PC-9 (cell line): Measurements from ENCODE around the gene ARF3. TPM values are rescaled to one million over a fixed set of nuclear protein-coding genes. Genes with fewer than 3 reads are reported as not detected.

Experiments
- BruUV-seq: library from RNA; stranded (reverse); fragments of 400-500 nt; replicated peaks from 2 replicates; lab custom pipeline; 2021; lab: Mats Ljungman, UMichigan
- CTCF ChIA-PET: fragments of 300-600 bp; sonication (Branson Sonifier 250); formaldehyde crosslinking; loops from one replicate; lab custom pipeline; 2022; ENCODE audit warnings: antibody characterized with exemption; lab: Charles Lee
- POLR2A ChIA-PET: fragments of 300-600 bp; sonication (Branson Sonifier 250); formaldehyde crosslinking; loops from one replicate; lab custom pipeline; 2022; ENCODE audit warnings: antibody characterized with exemption; ENCODE audit not compliant: unreplicated experiment; lab: Charles Lee
- DNase-seq, 2 experiments: peaks; one replicate each; pipeline versions ENCODE4 v3.0.0 to v3.0.0-alpha.2; 2015 to 2022; ENCODE audit warnings: mixed read lengths in 1 of 2
- H2AFZ ChIP-seq: fragments of 200-600 bp; sonication (generic); 2 replicates; pipeline ENCODE4 v1.8.1; 2017; ENCODE audit warnings: antibody characterized with exemption
- H3F3A ChIP-seq: fragments of 200-600 bp; sonication (generic); 2 replicates; pipeline ENCODE4 v1.8.1; 2017; ENCODE audit warnings: antibody characterized with exemption, mild to moderate bottlenecking, low read depth; ENCODE audit not compliant: insufficient read depth
- H3K27ac ChIP-seq: fragments of 200-600 bp; sonication (generic); 2 replicates; pipeline ENCODE4 v1.6.1; 2016; ENCODE audit warnings: mixed run types
- H3K27me3 ChIP-seq: fragments of 200-600 bp; sonication (generic); 2 replicates; pipeline ENCODE4 v1.6.1; 2016; ENCODE audit warnings: low read depth, mixed run types; ENCODE audit not compliant: insufficient read depth
- H3K36me3 ChIP-seq: fragments of 200-600 bp; sonication (generic); 2 replicates; pipeline ENCODE4 v1.6.1; 2016; ENCODE audit warnings: low read depth, mixed run types
- H3K4me1 ChIP-seq: fragments of 200-600 bp; sonication (generic); replicated peaks from 2 replicates; pipeline ENCODE4 v1.6.1; 2016; ENCODE audit warnings: mixed run types; ENCODE audit not compliant: insufficient read depth
- H3K4me2 ChIP-seq: fragments of 200-600 bp; sonication (generic); 2 replicates; pipeline ENCODE4 v1.6.1; 2017; ENCODE audit warnings: mixed run types
- H3K4me3 ChIP-seq: fragments of 200-600 bp; sonication (generic); 2 replicates; pipeline ENCODE4 v1.6.1; 2016; ENCODE audit warnings: mixed run types
- H3K79me2 ChIP-seq: fragments of 200-600 bp; sonication (generic); 2 replicates; pipeline ENCODE4 v1.6.1; 2017; ENCODE audit warnings: low read depth, mixed run types
- H3K9me2 ChIP-seq: fragments of 200-600 bp; sonication (generic); 2 replicates; pipeline ENCODE4 v1.8.1; 2017; ENCODE audit warnings: mild to moderate bottlenecking; ENCODE audit not compliant: insufficient read depth
- H3K9me3 ChIP-seq: fragments of 200-600 bp; sonication (generic); 2 replicates; pipeline ENCODE4 v1.8.1; 2016; ENCODE audit warnings: low read depth; ENCODE audit not compliant: insufficient read depth
- H4K20me1 ChIP-seq: fragments of 200-600 bp; sonication (generic); 2 replicates; pipeline ENCODE4 v1.8.1; 2017; ENCODE audit not compliant: insufficient read depth
- EZH2 ChIP-seq: fragments of 200-600 bp; sonication (generic); IDR thresholded peaks from 2 replicates; pipeline ENCODE4 v1.8.0; 2017; ENCODE audit warnings: antibody characterized with exemption, low read depth
- intact Hi-C: fragments of 100-400 bp; cut with micrococcal nuclease; formaldehyde crosslinking; loops from one replicate; pipeline ENCODE4 v1.10.0; 2022; ENCODE audit not compliant: unreplicated experiment
- total RNA-seq: library from RNA; stranded (reverse); gene quantifications from 2 replicates; pipeline ENCODE4 v1.2.3, GENCODE V29; 2021
- TF ChIP-seq, protein P1 (sequence below): fragments of 200-600 bp; sonication (generic); conservative IDR thresholded peaks from 2 replicates; pipeline ENCODE4 v1.6.1; 2017; ENCODE audit warnings: mixed run types, antibody characterized with exemption, mild to moderate bottlenecking, moderate library complexity

ARF3 gene
- total RNA-seq, 1 experiment from 2014 or later: 205 TPM

DNA sequence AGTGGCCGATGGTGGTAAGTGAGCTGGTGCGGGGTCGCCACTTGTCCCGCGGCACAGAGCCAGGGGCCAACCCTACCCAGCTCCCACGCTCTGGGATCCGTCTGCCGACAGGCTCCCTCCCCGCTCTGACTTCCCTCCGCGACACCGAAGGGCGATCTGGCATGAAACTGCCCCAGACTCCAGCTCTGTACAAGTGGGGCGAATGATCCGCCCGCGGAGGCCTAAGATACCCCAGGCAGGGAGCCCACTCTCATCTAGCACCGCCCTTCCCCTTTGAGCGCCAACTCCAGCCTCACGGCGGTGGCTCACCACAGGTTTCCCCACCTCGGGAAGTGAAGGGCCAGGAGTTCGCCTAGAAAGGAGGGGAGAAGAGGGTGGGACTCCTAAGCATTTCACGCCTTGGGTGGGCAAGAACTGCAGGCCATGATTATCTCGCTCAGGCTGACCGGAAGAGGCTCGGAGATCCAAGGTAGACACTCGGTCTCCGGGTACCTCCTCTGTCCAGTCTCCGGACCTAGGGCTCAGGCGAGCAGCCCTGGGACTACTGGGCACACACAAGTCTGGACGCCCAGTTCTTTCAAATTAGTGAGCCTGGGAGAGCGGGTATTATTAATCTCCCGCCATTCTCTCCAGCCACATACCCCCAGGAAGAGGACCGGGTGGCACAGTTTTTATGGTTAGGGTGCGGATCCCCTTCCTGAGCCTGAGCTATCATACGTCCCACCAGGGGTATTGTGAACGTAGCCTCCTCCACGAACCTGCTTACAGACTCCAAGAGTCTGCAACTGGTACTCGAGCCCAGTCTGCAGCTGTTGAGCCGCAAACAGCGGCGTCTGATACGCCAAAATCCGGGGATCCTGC, 21.7 kb upstream of the ARF3 start:
- Histone ChIP-seq H4K20me1 (no peaks in the 10 kb centered on the region; the same call in 1 of the 2 replicates), H3K79me2 (no peaks in the 10 kb centered on the region), H3K36me3 (no peaks in the 10 kb centered on the region), H3K27ac (no peak overlapping the region), H3K4me3 (peak overlapping the region; percentile 31; the same call in 1 of the 2 replicates), H3K4me1 (no peaks in the 10 kb centered on the region), H2AFZ (no peak overlapping the region), H3K27me3 (peaks cover 46% of the 10 kb centered on the region), H3K9me2 (no peaks in the 10 kb centered on the region), H3K4me2 (peak overlapping the region; percentile 75), H3F3A (no peaks in the 10 kb centered on the region), H3K9me3 (no peaks in the 10 kb centered on the region)
- intact Hi-C loops: loop anchor here (5.0 kb wide), 1 partner anchor 127 kb away; the partner anchor contains the start of gene DDX23
- TF ChIP-seq, protein P1, sequence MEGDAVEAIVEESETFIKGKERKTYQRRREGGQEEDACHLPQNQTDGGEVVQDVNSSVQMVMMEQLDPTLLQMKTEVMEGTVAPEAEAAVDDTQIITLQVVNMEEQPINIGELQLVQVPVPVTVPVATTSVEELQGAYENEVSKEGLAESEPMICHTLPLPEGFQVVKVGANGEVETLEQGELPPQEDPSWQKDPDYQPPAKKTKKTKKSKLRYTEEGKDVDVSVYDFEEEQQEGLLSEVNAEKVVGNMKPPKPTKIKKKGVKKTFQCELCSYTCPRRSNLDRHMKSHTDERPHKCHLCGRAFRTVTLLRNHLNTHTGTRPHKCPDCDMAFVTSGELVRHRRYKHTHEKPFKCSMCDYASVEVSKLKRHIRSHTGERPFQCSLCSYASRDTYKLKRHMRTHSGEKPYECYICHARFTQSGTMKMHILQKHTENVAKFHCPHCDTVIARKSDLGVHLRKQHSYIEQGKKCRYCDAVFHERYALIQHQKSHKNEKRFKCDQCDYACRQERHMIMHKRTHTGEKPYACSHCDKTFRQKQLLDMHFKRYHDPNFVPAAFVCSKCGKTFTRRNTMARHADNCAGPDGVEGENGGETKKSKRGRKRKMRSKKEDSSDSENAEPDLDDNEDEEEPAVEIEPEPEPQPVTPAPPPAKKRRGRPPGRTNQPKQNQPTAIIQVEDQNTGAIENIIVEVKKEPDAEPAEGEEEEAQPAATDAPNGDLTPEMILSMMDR: no peak
- 0 out of 2 replicates have a peak, but pooled peaks have one; percentile 11 for TF ChIP-seq EZH2
- no peak for DNase-seq
- POLR2A ChIA-PET: no interaction called here
- no TSS peak for BruUV-seq
- CTCF ChIA-PET: interaction anchor here (0.5 to 1.6 kb wide), 4 partner anchors 9 to 64 kb away, joined by 3 to 4 read pairs (median 4); no protein-coding TSS in a partner anchor

DNA sequence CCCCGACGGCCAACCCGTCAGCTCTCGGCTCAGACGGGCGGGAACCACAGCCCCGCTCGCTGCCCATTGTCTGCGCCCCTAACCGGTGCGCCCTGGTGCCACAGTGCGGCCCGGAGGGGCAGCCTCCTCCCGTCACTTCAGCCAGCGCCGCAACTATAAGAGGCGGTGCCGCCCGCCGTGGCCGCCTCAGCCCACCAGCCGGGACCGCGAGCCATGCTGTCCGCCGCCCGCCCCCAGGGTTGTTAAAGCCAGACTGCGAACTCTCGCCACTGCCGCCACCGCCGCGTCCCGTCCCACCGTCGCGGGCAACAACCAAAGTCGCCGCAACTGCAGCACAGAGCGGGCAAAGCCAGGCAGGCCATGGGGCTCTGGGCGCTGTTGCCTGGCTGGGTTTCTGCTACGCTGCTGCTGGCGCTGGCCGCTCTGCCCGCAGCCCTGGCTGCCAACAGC, 21.0 kb upstream of the ARF3 start, which contains the start of gene WNT1:
Gene WNT1, plus strand, starts transcription at position 32 of the 450 bp plus-strand sequence. Its CDS starts 329 bp downstream, at position 361.
- no peaks in the 10 kb centered on the region for H3F3A ChIP-seq
- peaks cover 41% of the 10 kb centered on the region for H3K27me3 ChIP-seq
- no peak for TF ChIP-seq EZH2
- TF ChIP-seq, protein P1: no peak; the same call in 1 of the 2 replicates
- H3K79me2 ChIP-seq: no peaks in the 10 kb centered on the region
- H3K27ac ChIP-seq: no peak within 1 kb of the TSS
- H2AFZ ChIP-seq: no peak within 1 kb of the TSS
- no TSS peak for BruUV-seq
- H3K9me2 ChIP-seq: no peaks in the 10 kb centered on the region
- H3K4me1 ChIP-seq: no peaks in the 10 kb centered on the region
- no peaks in the 10 kb centered on the region for H3K9me3 ChIP-seq
- H3K4me2 ChIP-seq: peak within 1 kb of the TSS; percentile 75
- H4K20me1 ChIP-seq: no peaks in the 10 kb centered on the region; the same call in 1 of the 2 replicates
- intact Hi-C loops: loop anchor here (5.0 kb wide), 1 partner anchor 126 kb away; the partner anchor contains the start of gene DDX23
- no peaks in the 10 kb centered on the region for H3K36me3 ChIP-seq
- H3K4me3 ChIP-seq: no peak within 1 kb of the TSS
- ChIA-PET POLR2A (no interaction called here), CTCF (interaction anchor here (0.7 to 1.6 kb wide), 3 partner anchors 10 to 316 kb away, joined by 3 to 4 read pairs (median 3); no protein-coding TSS in a partner anchor)
- no peak for DNase-seq
